GM12801 (cell line): ENCODE data around the gene CORO1C.

Source experiments
- TF ChIP-seq, protein P1 (sequence below): IDR thresholded peaks from one replicate; pipeline ENCODE4 v1.5.1; 2011; ENCODE audit warnings: control low read depth; ENCODE audit not compliant: insufficient read length; ENCODE audit errors: extremely low read depth

Gene CORO1C

DNA sequence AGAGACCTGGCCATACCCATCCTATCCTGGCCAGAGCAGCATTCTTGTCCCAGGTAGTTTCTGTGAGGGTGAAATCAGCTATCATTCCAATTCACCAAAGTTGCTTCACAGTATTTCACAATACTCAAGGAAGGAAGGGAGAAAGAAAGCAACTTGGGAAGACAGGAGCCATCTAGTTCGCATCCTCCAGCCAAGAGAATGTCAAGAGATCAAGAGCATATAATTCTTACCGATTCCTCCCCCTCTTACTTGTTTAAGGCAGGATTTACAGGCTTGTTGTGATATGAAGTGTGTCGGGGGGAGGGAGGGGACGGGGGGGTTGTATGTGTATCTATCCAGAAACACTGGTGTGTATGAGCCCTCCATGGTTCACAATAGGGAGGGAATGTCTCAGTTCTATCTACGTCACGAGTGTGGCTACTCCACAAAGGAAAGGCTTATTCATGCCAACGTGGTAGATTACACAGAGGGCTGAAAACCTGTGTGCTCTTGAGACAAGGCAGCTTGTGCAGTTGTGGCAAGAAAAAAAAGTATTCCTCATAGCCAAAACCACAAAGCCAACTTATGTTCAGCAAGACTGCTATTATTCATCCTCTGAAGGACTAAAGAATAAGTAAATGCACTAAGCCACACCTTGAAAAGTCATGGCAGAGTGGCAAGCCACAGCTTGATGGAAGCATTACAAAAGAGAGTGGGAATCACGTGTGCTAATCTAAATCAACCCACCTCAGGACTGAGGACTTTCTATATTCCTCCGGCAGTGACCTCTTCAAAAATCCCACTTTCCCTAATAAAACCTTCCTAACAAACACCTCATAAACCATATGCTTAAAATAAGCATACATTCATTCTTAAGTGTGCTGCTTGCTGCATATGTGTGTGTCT, 35.0 kb downstream of the CORO1C start:
- TF ChIP-seq, protein P1, sequence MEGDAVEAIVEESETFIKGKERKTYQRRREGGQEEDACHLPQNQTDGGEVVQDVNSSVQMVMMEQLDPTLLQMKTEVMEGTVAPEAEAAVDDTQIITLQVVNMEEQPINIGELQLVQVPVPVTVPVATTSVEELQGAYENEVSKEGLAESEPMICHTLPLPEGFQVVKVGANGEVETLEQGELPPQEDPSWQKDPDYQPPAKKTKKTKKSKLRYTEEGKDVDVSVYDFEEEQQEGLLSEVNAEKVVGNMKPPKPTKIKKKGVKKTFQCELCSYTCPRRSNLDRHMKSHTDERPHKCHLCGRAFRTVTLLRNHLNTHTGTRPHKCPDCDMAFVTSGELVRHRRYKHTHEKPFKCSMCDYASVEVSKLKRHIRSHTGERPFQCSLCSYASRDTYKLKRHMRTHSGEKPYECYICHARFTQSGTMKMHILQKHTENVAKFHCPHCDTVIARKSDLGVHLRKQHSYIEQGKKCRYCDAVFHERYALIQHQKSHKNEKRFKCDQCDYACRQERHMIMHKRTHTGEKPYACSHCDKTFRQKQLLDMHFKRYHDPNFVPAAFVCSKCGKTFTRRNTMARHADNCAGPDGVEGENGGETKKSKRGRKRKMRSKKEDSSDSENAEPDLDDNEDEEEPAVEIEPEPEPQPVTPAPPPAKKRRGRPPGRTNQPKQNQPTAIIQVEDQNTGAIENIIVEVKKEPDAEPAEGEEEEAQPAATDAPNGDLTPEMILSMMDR = no peak

DNA sequence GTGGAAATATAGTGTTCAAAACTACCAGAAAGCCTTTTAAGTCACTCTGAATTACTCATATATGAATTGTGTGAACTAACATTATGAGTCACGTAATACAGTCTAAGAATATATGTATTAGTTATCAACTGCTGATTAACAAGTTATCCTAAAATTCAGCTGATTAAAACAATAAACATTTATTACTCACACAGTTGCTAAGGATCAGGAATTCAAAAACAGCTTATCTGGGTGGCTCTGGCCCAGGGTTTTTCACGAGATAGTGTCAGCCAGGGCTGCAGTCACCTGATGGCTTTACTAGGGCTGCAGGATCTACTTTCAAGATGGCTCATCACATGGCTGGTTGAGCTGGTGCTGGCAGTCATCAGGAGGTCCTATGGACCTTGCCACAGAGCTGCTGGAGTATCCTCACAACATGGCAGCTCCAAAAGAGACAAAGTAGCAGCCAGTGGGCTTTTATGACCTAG, 36.5 kb downstream of the CORO1C start:
- TF ChIP-seq, protein P1 = no peak

DNA sequence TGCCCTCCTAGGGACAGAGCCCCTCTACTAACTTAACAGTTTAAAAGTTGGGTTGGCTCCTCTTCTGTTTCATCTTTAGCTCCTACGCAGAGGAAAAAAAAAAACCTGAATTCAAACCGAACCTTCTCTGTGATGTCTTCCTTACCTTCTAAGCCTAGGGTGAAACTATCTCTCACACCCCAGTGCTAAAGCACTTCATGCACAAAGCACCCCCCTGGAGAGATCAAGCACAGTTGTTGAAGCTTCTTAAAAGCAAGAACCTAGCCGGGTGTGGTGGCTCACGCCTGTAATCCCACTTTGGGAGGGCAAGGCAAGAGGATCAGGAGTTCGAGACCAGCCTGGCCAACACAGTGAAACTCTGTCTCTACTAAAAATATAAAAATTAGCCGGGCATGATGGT, 37.6 kb downstream of the CORO1C start:
- TF ChIP-seq, protein P1 = no peak

DNA sequence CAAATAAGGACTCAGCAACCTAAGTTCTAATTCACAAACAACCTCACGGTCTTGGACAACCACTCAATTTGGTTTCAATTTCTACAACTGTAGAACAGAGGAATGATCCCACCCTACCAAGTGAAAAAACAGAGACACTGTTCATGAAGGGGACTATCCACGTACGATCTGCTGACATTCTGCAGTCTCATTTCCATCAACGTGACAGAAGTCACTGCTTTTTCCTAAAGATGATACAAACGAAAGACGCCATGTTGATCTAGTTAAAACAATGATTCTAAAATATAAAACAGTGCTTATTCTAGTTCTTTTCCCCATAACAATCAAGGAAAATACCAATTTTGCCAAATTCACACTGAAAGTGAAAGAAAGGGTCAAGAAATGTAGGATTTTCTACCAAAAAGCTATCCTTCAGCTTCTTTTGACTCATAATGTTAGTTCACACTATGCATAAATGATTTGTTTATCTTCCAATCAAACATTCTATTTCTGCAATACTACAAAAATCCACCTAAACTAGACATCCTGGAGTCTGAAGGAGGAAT, 38.1 kb downstream of the CORO1C start:
- TF ChIP-seq, protein P1 = no peak

DNA sequence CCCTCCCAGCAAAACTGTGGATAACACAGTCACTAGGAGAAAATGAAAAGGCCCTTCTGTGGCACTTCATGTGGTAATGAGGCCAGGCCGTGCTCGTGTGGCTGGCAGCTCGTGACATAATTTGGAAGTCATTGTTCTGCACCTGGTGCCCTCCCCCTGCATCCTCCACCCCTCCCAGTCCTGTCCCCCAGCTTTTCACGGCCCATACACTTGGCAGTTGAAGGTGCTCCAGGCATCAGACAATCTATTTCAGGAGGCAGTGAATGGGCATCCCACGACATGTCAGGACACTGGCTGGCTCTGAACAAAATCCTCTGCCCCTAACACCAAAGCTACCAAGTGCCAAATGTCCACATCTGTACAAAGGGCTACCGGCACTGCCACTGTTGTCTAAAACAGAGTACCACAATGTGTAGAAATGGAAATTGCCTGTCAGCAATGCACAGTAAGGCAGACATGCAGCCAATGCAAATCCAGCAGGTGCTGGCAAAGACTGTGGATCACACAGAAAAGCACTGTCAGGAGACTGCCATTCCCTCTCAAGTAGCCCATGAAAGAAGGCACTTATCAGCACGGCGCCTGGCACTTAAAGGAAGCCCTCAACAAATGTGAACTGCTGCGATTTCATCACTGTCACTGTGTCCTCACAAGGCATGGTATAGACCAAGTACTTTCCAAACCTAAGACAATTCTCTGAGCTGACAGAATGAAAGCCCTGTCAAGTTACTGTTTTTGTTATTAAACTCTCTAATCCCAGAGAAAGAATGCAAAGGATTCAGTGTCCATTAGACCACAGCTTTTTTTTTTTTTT, 39.1 kb downstream of the CORO1C start:
- TF ChIP-seq, protein P1 = no peak

DNA sequence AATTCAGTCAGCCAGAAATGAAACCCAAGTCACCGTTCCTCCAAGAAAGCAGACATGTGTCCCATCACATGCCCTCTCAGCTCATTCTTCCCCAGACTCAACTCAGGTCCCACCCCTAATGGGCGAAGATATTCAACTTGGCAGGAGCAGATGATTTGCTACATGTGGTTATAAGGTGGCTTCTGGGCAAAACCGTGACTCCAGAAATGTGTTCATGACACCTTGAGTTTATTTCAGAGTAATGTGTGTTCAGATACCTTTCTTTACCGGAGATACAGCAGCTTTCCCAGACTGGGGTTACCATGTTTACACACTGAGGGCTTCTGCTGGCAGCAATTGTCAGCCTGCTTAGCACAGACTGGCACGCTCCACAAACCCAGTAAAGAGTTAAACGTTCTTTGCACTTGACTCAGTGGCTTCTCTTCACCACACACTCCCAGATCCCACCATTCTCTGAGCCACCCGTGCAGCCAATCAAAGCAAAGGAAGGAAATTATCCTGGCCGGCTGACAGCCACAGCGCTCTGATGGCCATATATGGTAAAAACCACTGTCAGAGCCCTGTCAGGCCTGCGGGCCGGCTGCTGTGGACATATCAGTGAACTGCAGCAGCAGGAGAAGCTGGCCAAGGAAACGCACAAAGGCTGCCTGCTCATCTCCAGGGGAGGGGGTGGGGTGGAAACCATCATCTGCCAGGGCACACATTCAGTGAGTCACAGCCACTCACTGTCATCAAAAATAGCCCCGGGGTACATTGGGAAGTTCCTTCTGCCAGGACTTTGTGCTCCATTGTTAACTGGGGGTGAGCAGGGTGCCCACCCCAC, 39.9 kb downstream of the CORO1C start:
- TF ChIP-seq, protein P1 = no peak
